ENCODE data around the gene FOS. TPM values are rescaled to one million over a fixed set of nuclear protein-coding genes. Genes with fewer than 3 reads are reported as not detected.
A peak's percentile ranks its signal among the peaks of the same experiment; 100 is the strongest.

Gene FOS
- total and polyA plus RNA-seq, 2 of the 13 experiments (the other 11 are each of a cell fraction or from before 2014, with no cell fraction given) = 15.9 to 24.2 TPM

- TF ChIP-seq ZNF142 (CRISPR knock-in tag; IDR thresholded peaks at IDR 0.05) (peak; percentile 62; the same call in 1 of the 2 replicates), ZNF496 (CRISPR knock-in tag; IDR thresholded peaks at IDR 0.05; ENCODE audit: insufficient replicate concordance) (no peak), MAF1 (CRISPR knock-in tag; IDR thresholded peaks at IDR 0.05; ENCODE audit: borderline replicate concordance) (0 out of 2 replicates have a peak, but pooled peaks have one; percentile 17), ZSCAN21 (CRISPR knock-in tag; IDR thresholded peaks at IDR 0.05; ENCODE audit: borderline replicate concordance) (no peak), ZNF674 (CRISPR knock-in tag; IDR thresholded peaks at IDR 0.05; ENCODE audit: low read depth) (0 out of 2 replicates have a peak, but pooled peaks have one; percentile 48), ZC3H13 (CRISPR knock-in tag; IDR thresholded peaks at IDR 0.05) (peak; percentile 66; the same call in 1 of the 2 replicates), ZNF3 (CRISPR knock-in tag; IDR thresholded peaks at IDR 0.05) (no peak), FOXP1 (IDR thresholded peaks at IDR 0.05) (no peak), FOXP1 (CRISPR knock-in tag; IDR thresholded peaks at IDR 0.05) (peak; percentile 36; the same call in 1 of the 2 replicates), ZBTB38 (CRISPR knock-in tag; IDR thresholded peaks at IDR 0.05) (peak; percentile 60; the same call in 1 of the 2 replicates), IRF2 (CRISPR knock-in tag; IDR thresholded peaks at IDR 0.05) (no peak), ZNF282 (IDR thresholded peaks at IDR 0.05; ENCODE audit: partially characterized antibody) (no peak), ZGPAT (CRISPR knock-in tag; IDR thresholded peaks at IDR 0.05) (peak; percentile 80; the same call in 1 of the 2 replicates), THAP9 (CRISPR knock-in tag; IDR thresholded peaks at IDR 0.05; ENCODE audit: borderline replicate concordance) (peak; percentile 39; the same call in 1 of the 2 replicates), SATB2 (CRISPR knock-in tag; IDR thresholded peaks at IDR 0.05) (no peak), PHF21A (CRISPR knock-in tag; IDR thresholded peaks at IDR 0.05) (0 out of 2 replicates have a peak, but pooled peaks have one; percentile 30), ZNF331 (CRISPR knock-in tag; IDR thresholded peaks at IDR 0.05) (no peak), ZNF768 (CRISPR knock-in tag; IDR thresholded peaks at IDR 0.05) (peak; percentile 46; the same call in 1 of the 2 replicates), ZNF256 (CRISPR knock-in tag; conservative IDR thresholded peaks at IDR 0.05) (0 out of 2 replicates have a peak, but pooled peaks have one; percentile 36), ZFYVE20 (CRISPR knock-in tag; IDR thresholded peaks at IDR 0.05; ENCODE audit: borderline replicate concordance, low read depth) (0 out of 2 replicates have a peak, but pooled peaks have one; percentile 45)
Measured at GRCh38 chr14:75277008-75277814, 1.4 kb upstream of the FOS start (continued).
